A673 (cell line): Measurements from ENCODE around the gene ENAM. TPM values are rescaled to one million over a fixed set of nuclear protein-coding genes. Genes with fewer than 3 reads are reported as not detected.

Experiments used
- BruUV-seq: library from RNA; stranded (reverse); fragments of 400-500 nt; replicated peaks from 2 replicates; lab custom pipeline; 2021; lab: Mats Ljungman, UMichigan
- CTCF ChIA-PET: fragments of 300-600 bp; sonication (Branson Sonifier 250); formaldehyde crosslinking; loops from one replicate; lab custom pipeline; 2022; ENCODE audit warnings: antibody characterized with exemption; lab: Charles Lee
- POLR2A ChIA-PET: fragments of 300-600 bp; sonication (Branson Sonifier 250); formaldehyde crosslinking; loops from one replicate; lab custom pipeline; 2022; ENCODE audit warnings: antibody characterized with exemption; ENCODE audit not compliant: low non-redundant PET; lab: Charles Lee
- DNase-seq: peaks from one replicate; pipeline ENCODE4 v3.0.0-alpha.2; 2015; ENCODE audit warnings: low spot score
- H3K27ac ChIP-seq: fragments of 200-600 bp; sonication (generic); 2 replicates; pipeline ENCODE4 v1.5.1; 2016; ENCODE audit warnings: mixed run types, low read depth, mild to moderate bottlenecking, mixed read lengths, antibody characterized with exemption, low read length; ENCODE audit not compliant: poor library complexity, severe bottlenecking
- H3K27me3 ChIP-seq: fragments of 200-600 bp; sonication (generic); replicated peaks from 2 replicates; pipeline ENCODE4 v1.6.1; 2017; ENCODE audit warnings: mixed run types, low read depth, mild to moderate bottlenecking, mixed read lengths, antibody characterized with exemption, low read length; ENCODE audit not compliant: insufficient read depth, poor library complexity
- H3K36me3 ChIP-seq: fragments of 200-600 bp; sonication (generic); 2 replicates; pipeline ENCODE4 v1.6.1; 2016; ENCODE audit warnings: mixed run types, mild to moderate bottlenecking, mixed read lengths, antibody characterized with exemption, low read length; ENCODE audit not compliant: insufficient read depth, poor library complexity, severe bottlenecking
- H3K4me1 ChIP-seq: fragments of 200-600 bp; sonication (generic); 2 replicates; pipeline ENCODE4 v1.6.1; 2017; ENCODE audit warnings: mixed run types, mild to moderate bottlenecking, mixed read lengths, antibody characterized with exemption, low read length; ENCODE audit not compliant: insufficient read depth, poor library complexity, severe bottlenecking
- H3K4me3 ChIP-seq: fragments of 200-600 bp; sonication (generic); 2 replicates; pipeline ENCODE4 v1.5.1; 2016; ENCODE audit warnings: low read depth, mixed run types, mild to moderate bottlenecking, mixed read lengths, low read length; ENCODE audit not compliant: poor library complexity, severe bottlenecking
- H3K9me3 ChIP-seq: fragments of 200-600 bp; sonication (generic); 2 replicates; pipeline ENCODE4 v1.6.1; 2016; ENCODE audit warnings: mixed run types, low read depth, mild to moderate bottlenecking, mixed read lengths, antibody characterized with exemption, low read length; ENCODE audit not compliant: poor library complexity, severe bottlenecking
- EZH2 ChIP-seq: fragments of 200-600 bp; sonication (generic); IDR thresholded peaks from 2 replicates; pipeline ENCODE4 v1.6.1; 2017; ENCODE audit warnings: borderline replicate concordance, low read depth, mild to moderate bottlenecking, mixed read lengths, antibody characterized with exemption, low read length; ENCODE audit not compliant: poor library complexity, severe bottlenecking
- intact Hi-C: fragments of 100-400 bp; cut with micrococcal nuclease; formaldehyde crosslinking; loops from one replicate; pipeline ENCODE4 v1.10.0; 2022; ENCODE audit not compliant: unreplicated experiment
- total RNA-seq: library from RNA; stranded (reverse); gene quantifications from 2 replicates; pipeline ENCODE4 v1.2.3, GENCODE V29; 2021
- TF ChIP-seq, protein P1 (sequence below): fragments of 300-800, 200-600 bp; sonication (generic); conservative IDR thresholded peaks from 2 replicates; pipeline ENCODE4 v1.5.1; 2017; ENCODE audit warnings: low read depth, mild to moderate bottlenecking, antibody characterized with exemption, low read length, moderate library complexity, mixed read lengths

ENAM gene
- total RNA-seq, 1 experiment from 2014 or later = not detected

DNA sequence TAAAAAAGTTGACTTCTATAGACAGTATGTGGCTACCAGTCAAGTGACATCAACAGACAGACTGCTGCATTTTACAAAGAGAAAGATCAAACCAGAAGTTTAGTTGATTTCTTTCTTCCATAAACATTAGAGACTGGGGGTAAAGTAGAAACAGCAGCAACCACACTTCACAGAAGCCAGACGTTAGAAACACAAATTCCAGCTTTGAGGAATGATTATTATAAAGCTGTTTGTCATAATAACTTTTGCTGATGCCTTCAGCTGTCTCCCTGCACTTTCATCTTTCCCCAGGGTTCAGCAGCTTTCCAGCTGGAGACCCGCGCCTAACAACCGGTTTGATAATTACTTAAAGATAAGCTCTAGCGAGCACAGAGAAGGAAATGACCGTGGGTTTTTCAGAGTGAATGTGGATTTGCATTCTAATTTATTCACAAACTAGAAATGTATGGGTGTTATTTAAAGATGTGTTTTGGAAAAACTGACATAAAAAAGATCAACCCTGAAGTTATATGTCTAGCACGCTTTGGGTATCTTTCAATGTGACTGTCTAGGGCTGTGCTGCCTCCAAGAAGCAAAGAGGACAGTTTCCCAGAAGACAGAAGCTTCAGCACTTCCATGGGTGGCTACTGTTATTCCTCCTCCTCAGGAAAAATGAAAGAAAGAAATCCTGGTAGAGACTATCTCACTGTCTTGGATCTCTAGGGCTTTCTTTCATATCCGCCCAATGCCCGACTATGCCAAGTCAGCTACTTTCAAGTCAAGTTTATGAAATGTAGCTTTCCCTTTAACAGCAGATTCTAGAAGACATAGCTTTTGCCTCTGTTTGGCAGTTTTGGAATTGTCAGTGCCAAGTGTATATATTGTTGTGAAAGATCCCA, 15.0 kb upstream of the ENAM start:
- no TSS peak for BruUV-seq
- ChIA-PET POLR2A (no interaction called here), CTCF (interaction anchor here (0.6 kb wide), 1 partner anchor 617 kb away, joined by 5 read pairs; no protein-coding TSS in a partner anchor)
- no peak for TF ChIP-seq EZH2
- TF ChIP-seq, protein P1, sequence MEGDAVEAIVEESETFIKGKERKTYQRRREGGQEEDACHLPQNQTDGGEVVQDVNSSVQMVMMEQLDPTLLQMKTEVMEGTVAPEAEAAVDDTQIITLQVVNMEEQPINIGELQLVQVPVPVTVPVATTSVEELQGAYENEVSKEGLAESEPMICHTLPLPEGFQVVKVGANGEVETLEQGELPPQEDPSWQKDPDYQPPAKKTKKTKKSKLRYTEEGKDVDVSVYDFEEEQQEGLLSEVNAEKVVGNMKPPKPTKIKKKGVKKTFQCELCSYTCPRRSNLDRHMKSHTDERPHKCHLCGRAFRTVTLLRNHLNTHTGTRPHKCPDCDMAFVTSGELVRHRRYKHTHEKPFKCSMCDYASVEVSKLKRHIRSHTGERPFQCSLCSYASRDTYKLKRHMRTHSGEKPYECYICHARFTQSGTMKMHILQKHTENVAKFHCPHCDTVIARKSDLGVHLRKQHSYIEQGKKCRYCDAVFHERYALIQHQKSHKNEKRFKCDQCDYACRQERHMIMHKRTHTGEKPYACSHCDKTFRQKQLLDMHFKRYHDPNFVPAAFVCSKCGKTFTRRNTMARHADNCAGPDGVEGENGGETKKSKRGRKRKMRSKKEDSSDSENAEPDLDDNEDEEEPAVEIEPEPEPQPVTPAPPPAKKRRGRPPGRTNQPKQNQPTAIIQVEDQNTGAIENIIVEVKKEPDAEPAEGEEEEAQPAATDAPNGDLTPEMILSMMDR = no peak
- intact Hi-C loops = no loop called here
- Histone ChIP-seq H3K36me3 (no peaks in the 10 kb centered on the region), H3K4me1 (peaks cover 10% of the 10 kb centered on the region), H3K4me3 (peak overlapping the region; percentile 23), H3K27ac (peak overlapping the region; percentile 37), H3K9me3 (no peaks in the 10 kb centered on the region), H3K27me3 (no peaks in the 10 kb centered on the region)
- DNase-seq = no peak

DNA sequence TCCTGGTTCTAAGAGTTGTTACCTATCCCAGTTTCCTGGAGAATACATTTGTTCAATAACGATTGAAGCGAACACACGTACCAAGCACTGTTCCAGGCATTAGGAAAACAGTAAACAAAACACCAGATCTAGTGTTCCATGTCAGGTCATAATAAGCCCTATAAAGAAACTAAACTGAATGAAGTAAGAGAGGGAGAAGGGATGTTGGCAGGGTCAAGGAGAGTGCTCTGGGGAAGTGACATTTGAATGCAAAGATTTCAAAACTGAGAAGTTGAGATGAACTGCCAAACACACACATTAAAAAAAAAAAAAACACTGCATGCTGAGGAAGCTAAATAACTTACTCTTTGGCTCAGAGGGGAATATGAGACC, 14.4 kb upstream of the ENAM start:
- Histone ChIP-seq H3K9me3 (no peaks in the 10 kb centered on the region), H3K36me3 (no peaks in the 10 kb centered on the region), H3K27me3 (no peaks in the 10 kb centered on the region), H3K27ac (peak overlapping the region; percentile 37), H3K4me1 (peaks cover 10% of the 10 kb centered on the region), H3K4me3 (peak overlapping the region; percentile 23)
- DNase-seq = no peak
- intact Hi-C loops = no loop called here
- POLR2A ChIA-PET = no interaction called here
- no TSS peak for BruUV-seq
- CTCF ChIA-PET = no interaction called here
- TF ChIP-seq, protein P1 = no peak
- TF ChIP-seq EZH2 = no peak

DNA sequence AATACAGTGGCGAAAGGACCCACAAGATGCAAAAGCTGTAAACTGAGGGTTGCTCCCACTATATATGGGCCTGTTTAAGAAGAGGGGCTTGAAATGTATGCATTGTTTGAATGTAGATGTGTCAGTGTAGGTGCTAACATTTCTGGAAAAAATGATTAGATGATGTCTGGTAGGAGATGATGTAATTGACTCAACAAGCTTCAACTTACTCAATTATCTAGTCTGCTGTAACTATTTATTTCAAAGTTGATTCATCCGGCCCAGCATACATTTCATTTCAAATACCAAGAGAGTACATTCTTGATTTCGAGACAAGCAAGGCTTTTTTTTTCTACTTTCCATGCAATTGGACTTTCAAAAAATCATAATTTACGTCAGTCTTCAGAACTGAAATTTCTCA, 9.3 kb upstream of the ENAM start:
- H3K27me3 ChIP-seq = no peaks in the 10 kb centered on the region
- peaks cover 5% of the 10 kb centered on the region for H3K4me1 ChIP-seq
- CTCF ChIA-PET = no interaction called here
- BruUV-seq = no TSS peak
- DNase-seq = no peak
- no peak overlapping the region for H3K4me3 ChIP-seq
- H3K27ac ChIP-seq = no peak overlapping the region
- intact Hi-C loops = no loop called here
- no peaks in the 10 kb centered on the region for H3K36me3 ChIP-seq
- POLR2A ChIA-PET = no interaction called here
- TF ChIP-seq, protein P1 = no peak
- no peak for TF ChIP-seq EZH2
- no peaks in the 10 kb centered on the region for H3K9me3 ChIP-seq
